Memory B cell (primary cell): ENCODE results near the gene RABL6.
"Not testable (repeated sequence)": the region's sequence is repeated elsewhere in the genome, so short reads cannot be mapped to it uniquely, and the experiment has no call there.

Source experiments
- ATAC-seq: fragments of 150-1000 bp; cut with Tn5 transposase; 2 replicates; pipeline ENCODE4 v1.10.0; 2021; ENCODE audit warnings: low read depth, mild to moderate bottlenecking, moderate library complexity
- DNase-seq, 2 donors: peaks; one replicate each; pipeline ENCODE4 v3.0.0; 2022; ENCODE audit warnings: low spot score in 2 of 2
- H3K27ac Mint-ChIP-seq: one replicate; pipeline ENCODE4 v1.8.0; 2022; ENCODE audit warnings: mild to moderate bottlenecking, moderate library complexity, mixed read lengths
- H3K27me3 Mint-ChIP-seq: one replicate; pipeline ENCODE4 v1.8.0; 2022; ENCODE audit warnings: mixed read lengths
- H3K36me3 Mint-ChIP-seq: one replicate; pipeline ENCODE4 v1.8.0; 2022; ENCODE audit warnings: mild to moderate bottlenecking, mixed read lengths
- H3K4me1 Mint-ChIP-seq: one replicate; pipeline ENCODE4 v1.8.0; 2022; ENCODE audit warnings: mixed read lengths
- H3K4me3 Mint-ChIP-seq: one replicate; pipeline ENCODE4 v1.8.0; 2022; ENCODE audit warnings: mild to moderate bottlenecking, moderate library complexity, mixed read lengths
- H3K9me3 Mint-ChIP-seq: one replicate; pipeline ENCODE4 v1.8.0; 2022; ENCODE audit warnings: mixed read lengths

RABL6 gene

DNA sequence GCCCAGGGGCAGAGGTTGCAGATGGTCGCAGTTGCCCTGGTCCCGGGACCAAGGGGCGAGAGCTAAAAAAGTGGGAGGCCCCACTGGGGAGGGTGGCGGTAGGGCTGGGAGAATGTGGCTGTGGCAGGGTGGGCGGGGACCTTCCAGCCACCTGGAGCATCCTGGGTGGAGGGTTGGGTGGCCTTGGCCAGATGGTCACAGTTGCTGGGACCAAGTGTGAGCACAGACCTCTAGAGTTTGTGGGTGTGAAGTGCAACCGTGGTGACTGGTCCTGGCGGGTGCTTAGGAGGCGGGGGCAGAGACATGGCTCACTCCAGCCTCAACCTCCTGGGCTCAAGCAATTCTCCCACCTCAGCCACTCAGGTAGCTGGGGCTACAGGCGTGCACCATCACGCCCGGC, 72.9 kb downstream of the RABL6 start:
- Mint-ChIP-seq H3K9me3 (no peaks in the 10 kb centered on the region), H3K4me1 (peaks cover 12% of the 10 kb centered on the region), H3K27ac (no peak overlapping the region), H3K36me3 (no peaks in the 10 kb centered on the region), H3K27me3 (no peaks in the 10 kb centered on the region), H3K4me3 (no peak overlapping the region)
- DNase-seq (no peak), ATAC-seq (no peak)

GRCh38 chr9:136881691-136882108, 74.0 kb downstream of the RABL6 start:
- ATAC-seq, result no peak
- H3K27me3 Mint-ChIP-seq, result no peaks in the 10 kb centered on the region
- H3K4me3 Mint-ChIP-seq, result peak overlapping the region; percentile 86
- H3K36me3 Mint-ChIP-seq, result no peaks in the 10 kb centered on the region
- no peak for DNase-seq
- no peaks in the 10 kb centered on the region for H3K9me3 Mint-ChIP-seq
- H3K27ac Mint-ChIP-seq, result peak overlapping the region; percentile 90
- H3K4me1 Mint-ChIP-seq, result peaks cover 12% of the 10 kb centered on the region

- no peaks in the 10 kb centered on the region for H3K27me3 Mint-ChIP-seq
Measured at GRCh38 chr9:136882109-136882946, 74.6 kb downstream of the RABL6 start.

DNA sequence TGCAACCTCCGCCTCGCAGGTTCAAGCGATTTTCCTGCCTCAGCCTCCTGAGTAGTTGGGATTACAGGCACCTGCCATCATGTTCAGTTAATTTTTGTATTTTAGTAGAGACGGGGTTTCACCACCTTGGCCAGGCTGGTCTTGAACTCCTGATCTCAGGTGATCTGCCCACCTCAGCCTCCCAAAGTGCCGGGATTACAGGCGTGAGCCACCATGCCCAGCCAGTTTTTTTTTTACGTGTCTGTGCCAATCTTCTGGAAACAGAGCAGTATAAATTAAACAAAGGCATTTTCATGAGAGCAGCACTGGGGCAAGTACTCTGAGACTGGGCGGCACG, 75.2 kb downstream of the RABL6 start:
- H3K27ac Mint-ChIP-seq, result peak overlapping the region; percentile 90
- H3K9me3 Mint-ChIP-seq, H3K36me3 Mint-ChIP-seq, ATAC-seq, DNase-seq, H3K27me3 Mint-ChIP-seq: not testable (repeated sequence)
- H3K4me1 Mint-ChIP-seq, result peaks cover 18% of the 10 kb centered on the region
- peak overlapping the region; percentile 86 for H3K4me3 Mint-ChIP-seq

More at GRCh38 chr9:136882109-136882946, 74.6 kb downstream of the RABL6 start:
- H3K4me3 Mint-ChIP-seq, result peak overlapping the region; percentile 86
- H3K36me3 Mint-ChIP-seq, result no peaks in the 10 kb centered on the region
- DNase-seq (peak; percentile 61 to 64), ATAC-seq (peak; percentile 46)
- H3K9me3 Mint-ChIP-seq, result no peaks in the 10 kb centered on the region
- peak overlapping the region; percentile 90 for H3K27ac Mint-ChIP-seq
- H3K4me1 Mint-ChIP-seq, result peaks cover 17% of the 10 kb centered on the region

- peaks cover 21% of the 10 kb centered on the region for H3K4me1 Mint-ChIP-seq
- H3K4me3 Mint-ChIP-seq, H3K27ac Mint-ChIP-seq, ATAC-seq, H3K9me3 Mint-ChIP-seq, DNase-seq, H3K27me3 Mint-ChIP-seq, H3K36me3 Mint-ChIP-seq: not testable (repeated sequence)
Measured at GRCh38 chr9:136883670-136884069, 75.9 kb downstream of the RABL6 start.

GRCh38 chr9:136885950-136886578, 78.3 kb downstream of the RABL6 start, which contains the start of gene TRAF2:
Gene TRAF2, plus strand, starts transcription at chr9:136886516. Its CDS starts 12,225 bp downstream, at chr9:136898741.
- Mint-ChIP-seq H3K9me3 (no peaks in the 10 kb centered on the region), H3K36me3 (no peaks in the 10 kb centered on the region), H3K4me3 (peak within 1 kb of the TSS; percentile 87), H3K4me1 (peaks cover 18% of the 10 kb centered on the region), H3K27ac (peak within 1 kb of the TSS; percentile 91), H3K27me3 (no peaks in the 10 kb centered on the region)
- peak; percentile 89 for ATAC-seq
- peak; percentile 94 to 95 for DNase-seq

DNA sequence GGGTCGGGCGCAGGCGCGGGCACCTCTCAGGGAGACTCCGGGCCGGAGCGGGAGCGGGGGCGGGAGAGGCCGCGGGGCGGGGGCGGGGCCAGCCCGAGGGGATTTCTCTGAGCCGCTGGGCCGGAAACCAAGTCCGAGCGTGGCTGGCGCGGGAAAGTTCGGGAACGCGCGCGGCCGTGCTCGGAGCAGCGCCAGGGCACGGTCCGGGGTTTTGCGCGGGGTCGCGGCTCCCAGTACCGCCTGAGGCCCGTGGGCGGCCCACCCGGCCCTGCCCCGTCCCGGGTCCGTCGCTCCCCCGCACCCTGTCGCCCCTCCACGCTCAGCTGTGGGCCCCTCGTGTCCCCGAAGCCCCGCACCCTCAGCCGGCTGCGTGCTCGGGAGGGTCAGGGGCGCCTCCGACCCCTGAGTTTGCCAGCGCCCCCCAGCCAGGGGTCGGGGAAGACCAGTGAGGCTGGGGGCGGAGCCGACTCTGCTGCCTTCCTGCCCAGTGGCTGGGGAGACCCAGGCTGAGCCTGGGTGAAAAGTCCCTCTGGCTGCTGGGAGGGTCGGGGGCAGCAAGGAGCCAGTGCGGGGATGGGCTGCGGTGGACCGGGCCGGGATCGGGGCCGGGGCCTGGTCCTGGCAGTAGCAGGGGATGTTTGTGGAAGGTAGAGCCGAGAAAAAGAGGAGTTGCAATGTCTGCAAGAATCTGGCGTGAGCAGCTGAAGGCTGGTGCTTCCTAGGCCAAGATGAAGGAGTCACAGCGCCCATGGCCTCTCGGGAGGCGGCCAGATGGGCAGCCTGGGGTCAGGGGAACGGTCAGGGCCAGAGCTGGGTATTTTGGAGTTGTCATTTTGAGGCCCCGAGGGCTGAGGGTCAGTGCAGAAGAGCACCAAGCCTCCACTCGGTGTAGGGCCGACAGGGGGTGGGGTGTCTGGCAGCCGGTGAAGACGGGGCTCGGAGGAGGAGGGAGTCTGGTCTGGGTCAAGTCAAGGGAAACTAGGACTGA, 79.2 kb downstream of the RABL6 start:
- Mint-ChIP-seq H3K9me3 (no peaks in the 10 kb centered on the region), H3K27me3 (no peaks in the 10 kb centered on the region), H3K4me1 (peaks cover 17% of the 10 kb centered on the region), H3K36me3 (no peaks in the 10 kb centered on the region), H3K4me3 (peak overlapping the region; percentile 87), H3K27ac (peak overlapping the region; percentile 91)
- DNase-seq (peak in 1 of 2 donors; percentile 35), ATAC-seq (peak; percentile 53)

- peaks cover 17% of the 10 kb centered on the region for H3K4me1 Mint-ChIP-seq
- H3K4me3 Mint-ChIP-seq, result no peak overlapping the region
- DNase-seq, result no peak
- H3K27me3 Mint-ChIP-seq, result no peaks in the 10 kb centered on the region
- no peaks in the 10 kb centered on the region for H3K36me3 Mint-ChIP-seq
- H3K9me3 Mint-ChIP-seq, result no peaks in the 10 kb centered on the region
- no peak for ATAC-seq
- H3K27ac Mint-ChIP-seq, result no peak overlapping the region
Measured at GRCh38 chr9:136888454-136888853, 80.7 kb downstream of the RABL6 start.

DNA sequence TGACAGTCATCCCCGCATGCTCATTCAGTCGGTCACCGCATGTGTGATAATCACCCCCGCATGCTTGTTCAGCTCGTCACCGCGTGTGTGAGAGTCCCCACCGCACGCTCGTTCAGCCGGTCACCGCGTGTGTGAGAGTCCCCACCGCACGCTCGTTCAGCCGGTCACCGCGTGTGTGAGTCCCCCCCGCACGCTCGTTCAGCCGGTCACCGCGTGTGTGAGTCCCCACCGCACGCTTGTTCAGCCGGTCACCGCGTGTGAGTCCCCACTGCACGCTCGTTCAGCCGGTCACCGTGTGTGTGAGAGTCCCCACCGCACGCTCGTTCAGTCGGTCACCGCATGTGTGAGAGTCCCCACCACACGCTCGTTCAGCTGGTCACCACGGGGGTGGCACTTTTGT, 82.1 kb downstream of the RABL6 start:
- Mint-ChIP-seq H3K4me1 (peaks cover 25% of the 10 kb centered on the region), H3K27ac (no peak overlapping the region), H3K36me3 (no peaks in the 10 kb centered on the region), H3K27me3 (no peaks in the 10 kb centered on the region), H3K4me3 (no peak overlapping the region), H3K9me3 (no peaks in the 10 kb centered on the region)
- DNase-seq (no peak), ATAC-seq (no peak)

DNA sequence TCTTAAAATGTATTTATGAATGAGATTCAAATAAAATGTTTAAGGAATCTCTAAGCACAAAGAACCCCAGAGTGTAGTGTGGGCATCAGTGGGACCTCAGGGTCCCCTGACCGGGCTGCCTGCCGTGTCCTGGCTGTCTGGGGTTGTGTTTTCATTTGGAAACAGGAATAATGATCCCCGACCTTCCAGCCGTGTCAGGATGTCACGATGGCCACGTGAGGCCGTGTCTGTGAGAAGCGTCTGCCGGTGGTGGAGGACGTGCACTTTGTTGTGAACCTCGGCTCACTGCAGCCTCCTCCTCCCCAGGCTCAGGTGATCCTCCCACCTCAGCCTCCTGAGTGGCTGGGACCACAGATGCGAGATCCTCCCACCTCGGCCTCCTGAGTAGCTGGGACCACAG, 82.9 kb downstream of the RABL6 start:
- Mint-ChIP-seq H3K9me3 (no peaks in the 10 kb centered on the region), H3K36me3 (no peaks in the 10 kb centered on the region), H3K4me1 (peaks cover 25% of the 10 kb centered on the region), H3K27me3 (no peaks in the 10 kb centered on the region), H3K4me3 (no peak overlapping the region), H3K27ac (no peak overlapping the region)
- DNase-seq, result no peak
- no peak for ATAC-seq
